Glomerular endothelial cell (primary cell): ENCODE data around the gene TMEM235. TPM values are rescaled to one million over a fixed set of nuclear protein-coding genes. Genes with fewer than 3 reads are reported as not detected.
A peak's percentile ranks its signal among the peaks of the same experiment; 100 is the strongest.

ENCODE experiments used
- DNase-seq: peaks from one replicate; pipeline ENCODE4 v3.0.0-alpha.2; 2011; ENCODE audit warnings: low read depth, low spot score; ENCODE audit errors: extremely low read depth
- total RNA-seq: library from RNA; depleted of rRNA; stranded (reverse); fragments of >200 nt; gene quantifications from 2 replicates; pipeline ENCODE4 v1.2.3, GENCODE V29; 2015

The TMEM235 gene
- total RNA-seq, 1 donor from 2014 or later, result not detected

DNA sequence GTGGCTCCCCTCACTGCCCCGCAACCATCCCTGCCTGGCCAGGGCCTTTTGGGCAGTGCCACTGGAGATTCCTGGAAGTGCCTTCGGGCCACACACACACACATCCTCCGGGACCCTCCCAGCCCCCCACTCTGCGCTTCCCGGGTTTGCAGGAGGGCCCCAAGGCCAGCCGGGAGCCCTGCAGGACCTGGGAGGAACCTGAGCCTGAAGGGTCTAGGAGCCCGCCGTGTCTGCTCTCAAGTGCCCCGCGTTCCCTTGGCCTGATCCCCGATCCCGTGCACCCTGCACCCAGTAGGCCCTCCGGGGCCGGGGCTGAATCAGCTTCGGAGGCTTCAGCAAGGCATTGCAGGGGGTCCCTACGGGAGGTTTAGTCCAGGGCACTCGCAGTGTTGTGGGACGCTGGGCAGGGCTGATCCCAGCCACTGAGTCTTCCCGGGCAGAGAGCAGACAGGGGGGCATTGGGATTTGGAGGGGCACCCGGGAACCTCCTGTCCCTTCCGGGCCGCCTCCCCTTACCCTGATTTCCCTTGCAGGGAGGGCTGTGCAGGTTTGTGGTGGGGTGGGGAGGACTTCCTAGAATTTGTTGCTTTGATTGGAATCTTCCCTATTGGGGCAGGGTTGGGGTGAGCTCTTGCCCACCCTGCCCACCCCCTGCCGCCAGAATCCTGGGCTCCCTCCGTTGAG lies 36.9 kb downstream of the TMEM235 start:
- no peak for DNase-seq

DNA sequence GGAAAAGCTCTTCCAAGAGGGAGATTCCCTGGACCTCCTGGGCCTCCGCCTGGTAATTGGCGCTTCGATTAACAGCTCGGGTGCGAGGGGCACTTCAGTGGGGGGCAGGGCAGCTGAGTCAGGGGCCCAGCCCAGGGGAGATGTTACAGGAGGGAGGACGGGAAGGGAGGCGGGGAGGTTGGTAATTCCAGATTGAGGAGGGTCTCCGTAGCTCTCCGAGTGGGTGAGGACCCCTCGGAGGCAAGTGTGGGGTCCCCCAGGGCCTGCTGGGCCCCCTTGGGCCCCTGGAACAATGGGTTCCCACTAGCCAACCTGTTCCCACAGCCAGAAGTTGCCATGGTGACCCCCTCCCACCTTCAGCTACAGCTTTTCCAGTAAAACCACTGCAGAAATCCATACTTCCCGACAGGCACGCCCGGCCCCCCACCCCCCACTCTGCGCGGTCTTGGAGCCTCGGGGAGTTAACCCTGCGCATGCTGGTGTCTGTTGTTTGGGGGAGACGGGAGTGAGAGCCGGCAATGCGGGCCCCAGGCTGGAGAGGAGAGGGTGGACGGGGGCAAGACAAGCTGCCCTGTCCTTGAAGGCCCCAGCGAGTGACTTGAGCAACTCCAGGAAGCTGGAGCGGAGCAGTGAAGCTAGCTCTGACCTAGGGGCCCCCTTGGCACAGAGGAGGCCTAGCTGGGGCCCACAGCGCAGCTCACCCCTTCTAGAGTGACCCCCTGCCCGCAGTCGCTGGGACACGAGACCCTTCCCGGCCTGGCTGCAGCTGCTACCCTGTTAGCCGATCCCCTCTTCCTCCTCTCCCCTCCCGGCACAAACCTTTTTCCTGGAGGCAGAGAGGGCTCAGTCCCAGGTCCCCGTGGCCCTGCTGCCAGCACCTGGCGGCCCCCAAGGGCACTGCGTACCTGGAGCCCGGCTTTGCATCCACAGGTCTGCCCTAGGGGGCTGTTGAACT lies 37.8 kb downstream of the TMEM235 start:
- DNase-seq, result no peak

DNA sequence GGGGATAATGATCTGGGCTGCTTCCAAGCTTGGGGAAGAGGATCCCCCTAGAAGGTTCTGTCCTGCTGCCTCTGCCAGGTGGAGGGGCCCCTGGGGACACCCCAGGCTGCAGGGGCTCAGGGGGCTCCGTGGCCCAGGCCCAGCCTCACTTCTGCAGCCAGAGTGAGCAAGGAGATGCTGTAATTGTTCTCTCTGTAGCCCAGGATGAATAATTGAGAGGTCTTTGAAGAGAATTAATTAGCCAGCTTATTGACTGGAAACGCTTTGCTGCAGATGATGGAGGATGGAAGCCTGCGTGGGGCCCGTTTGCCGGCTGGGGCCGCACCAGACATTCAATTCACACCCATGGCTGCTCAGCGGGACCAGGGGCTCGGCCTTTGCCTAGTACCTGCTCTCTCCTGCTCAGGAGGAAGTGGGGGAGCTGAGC lies 38.5 kb downstream of the TMEM235 start:
- no peak for DNase-seq

DNA sequence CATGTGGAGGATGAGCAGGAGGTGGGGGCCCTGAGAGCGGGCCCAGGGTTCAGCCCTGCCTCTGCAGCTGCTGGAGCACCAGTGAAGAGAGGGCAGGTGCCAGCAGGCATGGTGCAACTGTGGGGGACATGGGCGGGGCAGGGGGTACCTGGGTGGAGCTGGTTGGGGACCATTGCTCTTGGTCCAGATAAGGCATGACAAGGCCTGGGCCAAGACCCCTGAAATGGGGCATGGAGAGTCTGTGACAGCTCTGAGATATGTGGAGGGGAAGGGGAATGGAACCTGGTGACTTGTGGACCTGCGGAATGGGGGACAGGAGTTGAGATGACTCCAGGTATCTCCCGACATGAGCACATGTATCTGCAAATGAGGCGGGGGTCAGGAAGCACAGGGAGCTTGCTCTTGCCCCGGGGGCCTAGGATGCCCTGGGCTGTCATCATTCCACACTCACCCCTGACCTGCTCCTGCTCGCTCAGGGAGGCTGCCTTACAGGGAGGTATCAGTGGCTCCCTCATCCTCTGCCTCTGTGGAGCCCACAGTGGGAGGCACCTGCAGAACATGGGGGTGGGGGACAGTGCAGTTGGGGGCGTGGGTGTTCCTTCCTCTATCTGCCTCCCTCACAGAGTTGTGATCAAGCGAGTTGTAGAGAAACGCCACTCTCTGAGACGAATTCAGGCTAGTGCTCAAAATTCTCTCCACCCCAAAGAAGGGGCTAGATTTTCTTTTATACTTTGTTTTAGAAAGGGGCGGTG lies 40.2 kb downstream of the TMEM235 start:
- no peak for DNase-seq

DNA sequence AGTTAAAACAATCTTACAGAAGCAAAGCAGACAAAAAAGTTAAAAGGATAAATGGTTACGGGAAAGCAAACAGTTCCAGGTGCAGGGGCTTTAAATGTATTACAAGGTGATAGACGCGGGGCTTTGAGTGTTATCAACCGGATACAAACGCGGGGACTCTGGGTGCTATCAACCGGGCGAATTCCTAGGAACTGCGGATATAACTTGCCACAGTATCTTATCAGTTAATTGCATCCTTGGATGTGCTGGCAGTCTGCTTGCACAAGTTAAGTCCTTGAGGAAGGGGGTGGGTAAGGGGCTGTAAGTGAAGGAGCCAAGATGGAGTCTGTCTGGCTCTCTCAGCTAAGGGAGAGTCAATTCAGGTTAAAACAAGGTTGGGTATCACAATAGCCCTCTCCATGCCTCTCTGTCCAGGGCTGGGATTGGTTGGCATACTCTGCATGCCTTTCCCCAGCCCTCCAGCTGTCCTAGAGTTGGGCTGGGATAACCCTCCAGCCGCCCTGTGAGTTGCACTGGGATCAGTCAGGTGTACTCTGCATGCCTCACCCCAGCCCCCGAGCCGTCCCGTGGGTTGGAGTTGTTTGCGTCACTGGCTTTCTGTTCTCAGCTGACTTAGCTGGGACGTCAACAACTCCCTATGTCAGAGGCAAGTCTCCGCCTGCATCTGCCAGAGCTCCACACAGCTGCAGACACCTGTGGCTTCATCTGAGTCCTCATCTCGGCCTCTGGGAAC lies 40.9 kb downstream of the TMEM235 start:
- no peak for DNase-seq

DNA sequence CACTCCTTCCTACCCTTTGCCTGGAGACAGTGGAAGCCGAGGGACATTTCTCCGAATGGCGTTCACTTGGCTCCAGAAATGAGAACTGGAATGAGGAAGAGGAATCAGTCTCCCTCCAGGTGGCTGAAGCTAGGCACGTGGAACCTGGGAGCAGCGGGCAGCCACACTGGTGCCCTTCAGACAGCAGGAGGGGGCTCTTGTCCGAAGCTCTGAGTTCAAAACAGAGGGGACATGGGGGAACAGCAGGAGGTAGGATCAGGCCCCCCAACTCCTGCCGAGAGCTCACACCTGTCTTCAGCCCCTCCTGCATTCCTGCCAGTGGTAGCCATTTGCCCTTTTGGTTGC lies 41.5 kb downstream of the TMEM235 start:
- no peak for DNase-seq

DNA sequence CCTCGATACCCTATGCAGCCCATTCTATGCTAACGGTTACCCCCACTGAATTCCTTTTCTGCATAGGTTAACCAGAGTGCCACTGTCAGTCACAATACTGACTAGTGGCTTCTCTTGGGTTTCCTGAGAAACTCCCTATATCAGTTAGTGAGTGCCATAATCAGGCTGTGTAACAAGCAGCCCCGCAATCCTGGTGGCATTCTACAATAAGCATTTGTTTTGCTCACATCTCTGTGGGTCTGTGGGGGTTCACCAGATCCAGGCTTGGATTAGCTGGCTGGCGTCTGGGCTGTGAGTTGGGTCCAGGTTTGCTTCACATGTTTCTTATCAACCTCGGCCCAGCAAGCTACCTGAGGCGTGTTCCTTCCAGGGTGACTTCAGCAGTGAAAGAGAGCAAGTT lies 42.4 kb downstream of the TMEM235 start:
- DNase-seq, result no peak

DNA sequence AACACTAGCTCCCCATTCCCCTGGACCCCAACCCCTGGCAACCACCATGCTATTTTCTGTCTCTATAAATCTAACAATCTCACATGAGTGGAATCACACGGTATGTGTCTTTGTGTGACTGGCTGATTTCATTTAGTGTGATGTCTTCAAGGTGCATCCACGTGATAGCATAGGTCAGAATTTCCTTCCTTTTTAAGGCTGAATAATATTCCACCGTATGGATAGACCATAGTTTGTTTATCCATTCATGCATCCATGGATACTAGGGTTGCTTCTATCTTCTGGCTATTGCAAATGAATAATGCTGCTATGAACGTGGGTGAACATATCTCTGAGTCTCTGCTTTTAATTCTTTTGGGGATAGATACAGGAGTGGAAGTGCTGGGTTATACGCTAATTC lies 43.9 kb downstream of the TMEM235 start:
- no peak for DNase-seq

DNA sequence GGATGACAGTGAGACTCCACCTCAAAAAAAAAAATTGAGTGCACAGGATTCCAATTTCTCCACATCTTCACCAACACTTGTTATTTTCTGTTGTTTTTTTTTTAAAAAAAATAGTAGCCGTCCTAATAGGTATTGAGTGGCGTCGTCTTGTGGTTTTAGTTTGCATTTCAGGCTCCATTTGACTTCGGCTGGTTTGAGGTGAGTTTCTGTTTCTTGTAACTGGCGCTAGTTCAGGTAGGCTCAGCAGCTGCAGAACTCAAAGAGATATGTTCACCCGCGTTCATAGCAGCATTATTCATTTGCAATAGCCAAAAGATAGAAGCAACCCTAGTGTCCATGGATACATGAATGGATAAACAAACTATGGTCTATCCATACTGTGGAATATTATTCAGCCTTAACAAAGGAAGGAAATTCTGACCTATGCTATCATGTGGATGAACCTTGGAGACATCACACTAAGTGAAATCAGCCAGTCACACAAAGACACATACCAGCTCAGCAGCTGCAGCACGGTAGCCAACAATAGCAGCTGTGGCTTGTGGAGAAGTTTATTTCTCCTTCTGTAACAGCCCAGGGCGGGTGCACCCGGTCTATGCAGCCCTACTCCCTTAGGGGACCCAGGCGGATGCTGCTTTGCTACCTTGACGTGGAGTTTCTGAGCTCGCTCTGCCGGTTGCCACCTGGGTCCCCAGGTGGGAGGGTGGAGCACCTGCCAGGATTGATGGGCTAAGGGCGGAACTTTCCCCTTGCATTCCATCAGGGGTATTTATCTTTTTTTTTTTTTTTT lies 44.9 kb downstream of the TMEM235 start:
- no peak for DNase-seq

DNA sequence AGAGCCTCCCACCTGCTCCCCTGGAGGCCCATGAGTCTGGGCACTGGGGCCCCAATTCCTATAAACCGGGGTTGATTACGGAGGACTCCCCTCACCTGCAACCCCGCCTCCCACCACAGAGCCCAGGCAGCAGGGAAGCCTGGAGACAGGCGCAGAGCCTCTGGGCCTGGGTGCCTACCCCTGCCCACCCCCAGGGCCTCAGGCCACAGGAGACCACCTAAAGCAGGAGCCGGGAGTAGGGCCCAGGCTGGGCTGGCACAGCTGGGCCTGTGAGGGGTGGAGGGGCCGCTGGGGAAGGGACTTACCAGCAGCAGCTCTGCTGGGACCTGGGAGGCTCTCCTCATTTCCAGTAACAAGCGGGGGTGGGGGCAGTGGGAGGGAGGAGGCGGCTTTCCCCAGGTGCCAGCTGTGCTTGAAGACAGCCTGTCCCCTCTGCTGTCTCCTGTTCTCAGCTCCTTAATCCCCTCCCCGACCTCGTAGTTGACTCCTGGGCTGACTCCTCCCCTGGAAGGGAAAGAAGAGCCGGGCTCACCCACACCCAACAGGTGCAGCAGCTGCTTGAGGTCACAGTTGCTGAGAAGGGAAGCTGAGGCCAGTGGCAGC lies 46.8 kb downstream of the TMEM235 start:
- DNase-seq, result no peak

DNA sequence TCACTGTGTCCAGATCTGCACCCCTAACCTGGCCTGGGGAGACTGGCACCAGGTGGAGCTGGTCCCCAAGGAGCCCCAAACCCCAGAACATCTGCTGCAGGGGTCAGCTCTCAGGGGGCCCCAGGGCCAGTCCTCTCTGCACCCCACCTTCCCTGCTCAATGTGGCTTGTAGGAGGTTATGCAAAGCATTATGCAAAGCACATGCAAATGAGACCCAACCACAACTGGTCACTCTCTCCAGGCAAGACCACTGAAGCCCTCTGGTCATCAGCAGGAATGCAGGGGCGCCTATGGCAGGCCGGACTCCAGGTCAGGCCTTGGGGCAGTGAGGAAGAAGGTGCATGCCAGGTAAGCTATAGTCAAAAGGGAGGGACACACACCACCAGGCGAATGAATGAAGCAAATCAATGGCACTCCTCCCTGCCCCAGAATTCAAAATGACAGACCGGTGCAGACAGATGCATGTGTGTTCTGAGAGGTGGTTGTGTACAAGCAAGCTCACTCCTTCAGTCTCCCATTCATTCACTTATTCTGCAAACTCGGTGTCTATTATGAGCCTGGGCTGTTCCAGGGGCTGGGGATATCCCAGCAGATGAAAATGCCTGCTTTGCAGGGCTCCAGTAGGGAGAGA lies 48.0 kb downstream of the TMEM235 start:
- no peak for DNase-seq

DNA sequence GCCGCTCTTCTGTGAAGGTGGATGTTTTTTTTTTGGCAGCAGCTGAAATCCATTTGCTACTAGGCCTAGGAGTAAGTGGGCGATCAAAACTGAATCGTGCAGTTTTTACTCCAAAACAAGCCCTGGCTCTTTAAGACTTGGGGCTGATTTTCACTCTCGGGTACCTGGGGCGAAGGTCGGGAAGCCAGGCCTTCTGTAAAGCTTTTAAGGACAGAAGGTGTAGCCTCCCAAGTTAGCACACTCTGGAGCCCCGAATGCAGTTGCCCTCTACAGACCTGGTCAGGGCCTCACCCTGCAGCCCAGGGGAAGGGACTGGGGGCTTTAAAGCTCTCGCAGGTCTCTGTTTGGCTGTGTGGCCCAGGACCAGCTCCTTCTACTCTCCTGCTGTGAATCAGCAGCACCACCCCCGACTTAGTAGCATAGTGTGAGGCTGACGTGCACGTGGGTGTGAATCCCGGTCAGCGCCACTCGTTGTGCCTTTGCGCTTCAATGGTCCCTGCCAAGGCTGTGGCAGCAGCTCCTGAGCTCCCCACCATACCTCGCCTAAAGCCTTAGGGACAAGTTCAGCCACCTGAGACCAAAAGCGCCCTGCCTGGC lies 49.9 kb downstream of the TMEM235 start:
- DNase-seq, result no peak

DNA sequence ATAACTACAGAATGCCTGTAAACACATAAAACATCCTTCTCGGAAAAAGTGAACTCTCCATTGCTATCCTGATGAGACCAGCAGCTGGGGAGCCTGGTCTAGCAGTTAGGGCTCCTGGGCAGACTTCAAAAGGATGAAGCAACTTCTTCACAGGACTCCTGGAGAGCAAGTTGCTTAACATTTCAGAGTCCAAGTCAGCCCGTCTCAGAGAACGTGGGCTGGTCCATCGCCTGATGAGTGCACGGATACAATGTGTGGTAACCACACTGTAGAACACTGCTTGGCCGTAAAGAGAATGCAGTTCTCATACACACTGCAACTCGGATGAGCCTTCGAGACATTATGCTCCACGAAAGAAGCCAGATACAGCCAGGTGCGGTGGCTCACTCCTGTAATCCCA lies 52.7 kb downstream of the TMEM235 start:
- DNase-seq, result no peak

DNA sequence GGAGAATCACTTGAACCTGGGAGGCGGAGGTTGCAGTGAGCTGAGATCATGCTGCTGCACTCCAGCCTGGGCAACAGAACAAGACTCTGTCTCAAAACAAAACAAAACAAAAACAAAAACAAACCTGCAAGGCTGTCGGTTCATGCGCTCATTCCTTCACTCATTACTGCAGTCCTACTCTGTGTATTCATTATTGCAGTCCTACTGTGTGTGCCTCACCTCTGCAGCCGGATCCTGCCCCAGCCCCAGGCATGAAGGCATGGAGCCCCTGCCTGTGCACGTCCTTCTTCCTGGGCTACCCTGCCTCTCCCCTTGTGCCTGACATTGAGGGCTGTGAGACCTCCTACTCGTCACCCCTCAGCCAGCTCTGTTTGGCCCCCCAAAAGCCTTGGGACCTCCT lies 57.6 kb downstream of the TMEM235 start:
- no peak for DNase-seq

DNA sequence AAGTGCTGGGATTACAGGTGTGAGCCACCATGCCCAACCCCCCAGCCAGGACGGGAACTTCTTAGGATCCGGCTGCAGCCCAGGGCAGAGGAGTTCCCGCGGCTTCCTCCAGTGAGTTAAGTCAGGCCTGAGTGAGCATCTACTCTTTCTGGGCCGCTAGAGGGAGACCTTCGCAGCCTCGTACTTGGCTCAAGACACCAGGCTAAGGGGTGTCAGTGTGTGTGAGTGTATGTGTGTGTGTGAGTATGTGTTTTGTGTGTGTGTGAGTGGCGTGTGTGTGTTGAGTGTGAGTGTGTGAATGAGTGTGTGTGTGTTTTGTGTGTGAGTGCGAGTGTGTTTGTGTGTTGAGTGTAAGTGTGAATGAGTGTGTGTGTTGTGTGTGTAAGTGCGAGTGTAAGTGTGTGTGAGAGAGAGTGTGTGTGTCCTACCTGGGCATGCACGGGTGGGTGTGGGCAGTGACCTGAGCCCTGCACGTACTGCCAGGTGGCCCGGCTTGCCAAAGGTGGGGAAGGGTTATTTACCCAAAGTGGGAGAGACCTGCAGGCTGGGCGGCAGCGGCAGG lies 58.5 kb downstream of the TMEM235 start:
- DNase-seq, result peak; percentile 79
